H9 (cell line): ENCODE data around the gene IRS2. TPM values are rescaled to one million over a fixed set of nuclear protein-coding genes. Genes with fewer than 3 reads are reported as not detected.

Experiments used
- DNase-seq: peaks from one replicate; pipeline ENCODE4 v3.0.0-alpha.2; 2017
- H2AFZ ChIP-seq: one replicate; pipeline ENCODE4 v1.6.1; 2013; ENCODE audit warnings: mild to moderate bottlenecking, low read length, control low read depth, moderate library complexity
- H2AK5ac ChIP-seq: 2 replicates; pipeline ENCODE4 v1.6.1; 2013; ENCODE audit warnings: low read length, control low read depth, mixed read lengths; ENCODE audit not compliant: insufficient read length
- H2BK120ac ChIP-seq: one replicate; pipeline ENCODE4 v1.6.1; 2013; ENCODE audit warnings: low read depth, mild to moderate bottlenecking, low read length, control low read depth, inconsistent platforms; ENCODE audit not compliant: poor library complexity, severe bottlenecking
- H2BK12ac ChIP-seq: 2 replicates; pipeline ENCODE4 v1.6.1; 2013; ENCODE audit warnings: low read length, control low read depth, mixed read lengths, low read depth; ENCODE audit not compliant: insufficient read length
- H2BK15ac ChIP-seq: 2 replicates; pipeline ENCODE4 v1.6.1; 2013; ENCODE audit warnings: low read depth, low read length, control low read depth
- H2BK20ac ChIP-seq: one replicate; pipeline ENCODE4 v1.6.1; 2013; ENCODE audit warnings: low read depth, mild to moderate bottlenecking, low read length, control low read depth, inconsistent platforms; ENCODE audit not compliant: poor library complexity, severe bottlenecking
- H2BK5ac ChIP-seq: 2 replicates; pipeline ENCODE4 v1.6.1; 2013; ENCODE audit warnings: low read length, control low read depth, mixed read lengths; ENCODE audit not compliant: insufficient read length
- H3K14ac ChIP-seq: 2 replicates; pipeline ENCODE4 v1.6.1; 2013; ENCODE audit warnings: low read length, control low read depth; ENCODE audit not compliant: insufficient read depth
- H3K18ac ChIP-seq: 2 replicates; pipeline ENCODE4 v1.6.1; 2013; ENCODE audit warnings: low read depth, mild to moderate bottlenecking, mixed read lengths, low read length, control low read depth; ENCODE audit not compliant: insufficient read length
- H3K23ac ChIP-seq: 2 replicates; pipeline ENCODE4 v1.6.1; 2013; ENCODE audit warnings: low read length, control low read depth, mixed read lengths, low read depth; ENCODE audit not compliant: insufficient read length
- H3K23me2 ChIP-seq: 2 replicates; pipeline ENCODE4 v1.6.1; 2013; ENCODE audit warnings: low read depth, mild to moderate bottlenecking, mixed read lengths, low read length, control low read depth; ENCODE audit not compliant: insufficient read length, poor library complexity, severe bottlenecking
- H3K27ac ChIP-seq: 2 replicates; pipeline ENCODE4 v1.5.1; 2013; ENCODE audit warnings: low read length, control low read depth, mixed read lengths, low read depth; ENCODE audit not compliant: insufficient read length
- H3K27me3 ChIP-seq: 2 replicates; pipeline ENCODE4 v1.6.1; 2013; ENCODE audit warnings: low read length, control low read depth, inconsistent platforms; ENCODE audit not compliant: insufficient read depth
- H3K4ac ChIP-seq: 2 replicates; pipeline ENCODE4 v1.6.1; 2013; ENCODE audit warnings: low read depth, mild to moderate bottlenecking, control low read depth, inconsistent platforms, low read length, moderate library complexity
- H3K4me1 ChIP-seq: 2 replicates; pipeline ENCODE4 v1.6.1; 2013; ENCODE audit warnings: low read length, control low read depth, inconsistent platforms; ENCODE audit not compliant: insufficient read depth
- H3K4me2 ChIP-seq: 2 replicates; pipeline ENCODE4 v1.6.1; 2013; ENCODE audit warnings: low read length, control low read depth, mixed read lengths; ENCODE audit not compliant: insufficient read length, insufficient read depth
- H3K56ac ChIP-seq: 2 replicates; pipeline ENCODE4 v1.6.1; 2013; ENCODE audit warnings: low read depth, mild to moderate bottlenecking, mixed read lengths, low read length, control low read depth; ENCODE audit not compliant: insufficient read length
- H3K79me1 ChIP-seq: 2 replicates; pipeline ENCODE4 v1.6.1; 2013; ENCODE audit warnings: low read depth, mild to moderate bottlenecking, moderate library complexity, low read length, control low read depth, inconsistent platforms; ENCODE audit not compliant: insufficient read depth, poor library complexity, severe bottlenecking
- H3K79me2 ChIP-seq: 2 replicates; pipeline ENCODE4 v1.6.1; 2013; ENCODE audit warnings: low read length, control low read depth, inconsistent platforms; ENCODE audit not compliant: insufficient read depth
- H3K9ac ChIP-seq: 2 replicates; pipeline ENCODE4 v1.6.1; 2013; ENCODE audit warnings: low read length, control low read depth, mixed read lengths; ENCODE audit not compliant: insufficient read length; ENCODE audit errors: extremely low read depth
- H3K9me3 ChIP-seq: one replicate; pipeline ENCODE4 v1.6.1; 2013; ENCODE audit warnings: low read depth, low read length, inconsistent platforms; ENCODE audit not compliant: control insufficient read depth
- H3T11ph ChIP-seq: one replicate; pipeline ENCODE4 v1.6.1; 2013; ENCODE audit warnings: mild to moderate bottlenecking, low read length, control low read depth, inconsistent platforms
- H4K20me1 ChIP-seq: one replicate; pipeline ENCODE4 v1.6.1; 2013; ENCODE audit not compliant: control insufficient read depth, insufficient read length, insufficient read depth
- H4K5ac ChIP-seq: 2 replicates; pipeline ENCODE4 v1.6.1; 2013; ENCODE audit warnings: low read depth, mild to moderate bottlenecking, mixed read lengths, low read length, control low read depth; ENCODE audit not compliant: insufficient read length
- H4K8ac ChIP-seq: replicated peaks from 2 replicates; pipeline ENCODE4 v1.6.1; 2013; ENCODE audit warnings: low read length, control low read depth, mixed read lengths, low read depth; ENCODE audit not compliant: insufficient read length
- H4K91ac ChIP-seq: 2 replicates; pipeline ENCODE4 v1.6.1; 2013; ENCODE audit warnings: low read depth, mild to moderate bottlenecking, moderate library complexity, mixed read lengths, low read length, control low read depth; ENCODE audit not compliant: insufficient read length
- H3K27ac Mint-ChIP-seq, 3 experiments: 2 replicates in 2 of 3; 3 replicates in 1 of 3; pipeline ENCODE4 v1.8.0; 2020 to 2021; ENCODE audit warnings: mixed read lengths in 3 of 3, mild to moderate bottlenecking in 1 of 3, moderate library complexity in 1 of 3
- H3K27me3 Mint-ChIP-seq: 2 replicates; pipeline ENCODE4 v1.8.0; 2021; ENCODE audit warnings: low read depth, mild to moderate bottlenecking, moderate library complexity, mixed read lengths
- H3K36me3 Mint-ChIP-seq, 3 experiments: 2 replicates in 2 of 3; 3 replicates in 1 of 3; pipeline ENCODE4 v1.8.0; 2020 to 2021; ENCODE audit warnings: low read depth in 3 of 3, mixed read lengths in 3 of 3; ENCODE audit not compliant: insufficient read depth in 1 of 3
- H3K4me1 Mint-ChIP-seq, 2 experiments: 2 replicates each; pipeline ENCODE4 v1.8.0; 2020; ENCODE audit warnings: mixed read lengths in 2 of 2
- H3K4me3 Mint-ChIP-seq, 2 experiments: 2 replicates in 1 of 2; 3 replicates in 1 of 2; pipeline ENCODE4 v1.8.0; 2020 to 2021; ENCODE audit warnings: mild to moderate bottlenecking in 2 of 2, mixed read lengths in 2 of 2, moderate library complexity in 1 of 2
- H3K9me3 Mint-ChIP-seq, 2 experiments: 2 replicates in 1 of 2; 3 replicates in 1 of 2; pipeline ENCODE4 v1.8.0; 2020; ENCODE audit warnings: mild to moderate bottlenecking in 2 of 2, mixed read lengths in 2 of 2, moderate library complexity in 1 of 2
- CTCF ChIP-seq: fragments of 200-600 bp; sonication (generic); conservative IDR thresholded peaks from 3 replicates; pipeline ENCODE4 v1.8.0; 2021; ENCODE audit warnings: antibody characterized with exemption, mild to moderate bottlenecking
- WGBS: extraction: QIAGEN DNeasy Blood & Tissue Kit; methylation state at CpG from one replicate; pipeline ENCODE4 v1.1.7; 2013; ENCODE audit warnings: missing lambda C conversion rate, low lambda C conversion rate, mixed read lengths; ENCODE audit not compliant: insufficient read length; ENCODE audit errors: extremely low coverage; 5-methylcytosine and 5-hydroxymethylcytosine counted together
- total RNA-seq: library from RNA; stranded (reverse); gene quantifications from 2 replicates; pipeline ENCODE4 v1.2.1, GENCODE V29; 2021

IRS2 gene
- total RNA-seq, 1 experiment from 2014 or later = 10.1 TPM

GRCh38 chr13:109782823-109783431, 3.5 kb downstream of the IRS2 start:
- Histone ChIP-seq H3K79me2 (peaks cover 7% of the 10 kb centered on the region; the same call in 1 of the 2 replicates), H2BK120ac (no peak overlapping the region), H3K4ac (no peak overlapping the region), H4K8ac (no peak overlapping the region), H3K23me2 (peaks cover 21% of the 10 kb centered on the region), H4K5ac (no peak overlapping the region), H2BK20ac (no peak overlapping the region), H2BK12ac (no peak overlapping the region), H3K56ac (no peak overlapping the region), H4K91ac (no peak overlapping the region), H2AFZ (no peak overlapping the region), H2AK5ac (no peak overlapping the region), H3K4me2 (no peak overlapping the region), H3K9me3 (no peaks in the 10 kb centered on the region), H3K18ac (no peak overlapping the region), H2BK5ac (no peak overlapping the region), H3T11ph (no peak overlapping the region), H4K20me1 (peaks cover 4% of the 10 kb centered on the region), H2BK15ac (no peak overlapping the region), H3K27ac (no peak overlapping the region), H3K4me1 (peaks cover 9% of the 10 kb centered on the region; the same call in 1 of the 2 replicates), H3K9ac (no peak overlapping the region), H3K27me3 (no peaks in the 10 kb centered on the region), H3K14ac (no peak overlapping the region; the same call in 1 of the 2 replicates), H3K79me1 (peaks cover 3% of the 10 kb centered on the region), H3K23ac (no peak overlapping the region)
- DNase-seq = no peak
- no CpG with 5 or more reads among the region's 72 CpGs for WGBS
- TF ChIP-seq CTCF = no peak
- H3K4me1 Mint-ChIP-seq = peaks cover 37 to 39% of the 10 kb centered on the region in 2 experiments
- peak overlapping the region in 1 of 2 experiments; percentile 66; a peak in 4 of 5 replicates for H3K4me3 Mint-ChIP-seq
- H3K36me3 Mint-ChIP-seq = peaks cover 12 to 21% (median 16%) of the 10 kb centered on the region in 3 experiments; a peak in 6 of 7 replicates
- H3K27me3 Mint-ChIP-seq = peaks cover 2% of the 10 kb centered on the region
- H3K27ac Mint-ChIP-seq = no peak overlapping the region
- no peaks in the 10 kb centered on the region for H3K9me3 Mint-ChIP-seq
